B cell (primary cell): ENCODE data around the gene LSM4. TPM values are rescaled to one million over a fixed set of nuclear protein-coding genes. Genes with fewer than 3 reads are reported as not detected.

ENCODE experiments used
- ATAC-seq: fragments of 200-7000 bp; cut with Tn5 transposase; one replicate; pipeline ENCODE4 v1.10.0; 2021; ENCODE audit warnings: low read depth, mild to moderate bottlenecking, moderate number of reproducible peaks, moderate library complexity
- CTCF ChIA-PET: fragments of 350-600 bp; sonication (Branson Sonifier 250); formaldehyde crosslinking; loops from one replicate; lab custom pipeline; 2021; ENCODE audit warnings: antibody characterized with exemption, inconsistent platforms; lab: Charles Lee
- POLR2A ChIA-PET: fragments of 350-600 bp; sonication (Branson Sonifier 250); formaldehyde crosslinking; loops from one replicate; lab custom pipeline; 2021; ENCODE audit warnings: antibody characterized with exemption; lab: Charles Lee
- DNase-seq: peaks from one replicate; pipeline ENCODE4 v3.0.0; 2013
- H2AFZ ChIP-seq: 2 replicates; pipeline ENCODE4 v1.6.1; 2012; ENCODE audit warnings: mild to moderate bottlenecking, low read depth, low read length; ENCODE audit not compliant: insufficient read depth, poor library complexity, severe bottlenecking
- H3K27ac ChIP-seq, 2 donors: 1 replicate in 1 of 2; 2 replicates in 1 of 2; pipeline ENCODE4 v1.5.1; 2012 to 2013; ENCODE audit warnings: low read length in 2 of 2, mild to moderate bottlenecking in 2 of 2, moderate library complexity in 1 of 2
- H3K27me3 ChIP-seq, 4 experiments: fragments of 200-600 bp in 1 of 4; sonication (generic) in 1 of 4; replicated peaks in 1 of 4; 1 replicate in 2 of 4; 2 replicates in 2 of 4; pipeline versions ENCODE4 v1.6.1 to v1.7.0; 2013 to 2016; ENCODE audit warnings: low read length in 3 of 4, mild to moderate bottlenecking in 2 of 4, mixed read lengths in 1 of 4, moderate library complexity in 1 of 4; ENCODE audit not compliant: insufficient read depth in 4 of 4, control insufficient read depth in 3 of 4; ENCODE audit errors: control extremely low read depth in 1 of 4
- H3K36me3 ChIP-seq, 2 experiments: replicated peaks in 1 of 2; 1 replicate in 1 of 2; 2 replicates in 1 of 2; pipeline versions ENCODE4 v1.6.1 to v1.7.1; 2013; ENCODE audit warnings: low read length in 1 of 2; ENCODE audit not compliant: insufficient read depth in 2 of 2, control insufficient read depth in 1 of 2; ENCODE audit errors: control extremely low read depth in 1 of 2, extremely low read depth in 1 of 2
- H3K4me1 ChIP-seq, 2 donors: fragments of 200-600 bp in 1 of 2; sonication (generic) in 1 of 2; 1 replicate in 1 of 2; 2 replicates in 1 of 2; pipeline versions ENCODE4 v1.5.1 to v1.6.1; 2013 to 2017; ENCODE audit warnings: low read length in 2 of 2; ENCODE audit not compliant: control insufficient read depth in 2 of 2, insufficient read depth in 2 of 2
- H3K4me2 ChIP-seq: replicated peaks from 2 replicates; pipeline ENCODE3; 2012; ENCODE audit warnings: mild to moderate bottlenecking, low read depth, low read length; ENCODE audit not compliant: poor library complexity, severe bottlenecking
- H3K4me3 ChIP-seq, 5 experiments: fragments of 200-600 bp in 1 of 5; sonication (generic) in 1 of 5; 1 replicate in 3 of 5; 2 replicates in 2 of 5; pipeline versions ENCODE4 v1.5.1 to v1.7.0; 2011 to 2016; ENCODE audit warnings: low read length in 4 of 5, mild to moderate bottlenecking in 4 of 5, low read depth in 2 of 5, control low read depth in 1 of 5, moderate library complexity in 1 of 5; ENCODE audit not compliant: insufficient read depth in 1 of 5; ENCODE audit errors: control extremely low read depth in 1 of 5, extremely low read depth in 1 of 5
- H3K79me2 ChIP-seq: fragments of 200-600 bp; sonication (generic); one replicate; pipeline ENCODE4 v1.6.0; 2016; ENCODE audit warnings: low read length; ENCODE audit not compliant: control insufficient read depth, insufficient read depth
- H3K9ac ChIP-seq: fragments of 200-600 bp; sonication (generic); 2 replicates; pipeline ENCODE4 v1.6.1; 2017; ENCODE audit warnings: mild to moderate bottlenecking, low read length, moderate library complexity
- H3K9me3 ChIP-seq, 3 donors: one replicate each; pipeline versions ENCODE4 v1.6.1 to v1.7.1; 2013; ENCODE audit warnings: low read length in 2 of 3; ENCODE audit not compliant: control insufficient read depth in 2 of 3, insufficient read depth in 1 of 3; ENCODE audit errors: control extremely low read depth in 1 of 3
- H4K20me1 ChIP-seq: 2 replicates; pipeline ENCODE4 v1.6.0; 2012; ENCODE audit warnings: mild to moderate bottlenecking, low read length; ENCODE audit not compliant: insufficient read depth, control insufficient read depth, poor library complexity, severe bottlenecking
- H3K27ac Mint-ChIP-seq: one replicate; pipeline ENCODE4 v1.8.0; 2021; ENCODE audit warnings: mixed read lengths
- H3K27me3 Mint-ChIP-seq: one replicate; pipeline ENCODE4 v1.8.0; 2021; ENCODE audit warnings: mixed read lengths
- H3K4me1 Mint-ChIP-seq: one replicate; pipeline ENCODE4 v1.8.0; 2021; ENCODE audit warnings: mixed read lengths
- H3K4me3 Mint-ChIP-seq: one replicate; pipeline ENCODE4 v1.8.0; 2021; ENCODE audit warnings: mixed read lengths
- H3K9me3 Mint-ChIP-seq: one replicate; pipeline ENCODE4 v1.8.0; 2022; ENCODE audit warnings: mixed read lengths; ENCODE audit not compliant: insufficient read depth
- CTCF ChIP-seq: fragments of 200-600 bp; IDR thresholded peaks from one replicate; pipeline ENCODE4 v1.8.0; 2022; ENCODE audit warnings: antibody characterized with exemption, mild to moderate bottlenecking
- EZH2 ChIP-seq: IDR thresholded peaks from 2 replicates; pipeline ENCODE4 v1.6.1; 2012; ENCODE audit warnings: borderline replicate concordance, low read depth, mild to moderate bottlenecking, moderate library complexity, low read length; ENCODE audit not compliant: insufficient read depth, poor library complexity, severe bottlenecking
- WGBS: methylation state at CpG from one replicate; pipeline ENCODE4 v1.1.5; 2013; ENCODE audit warnings: missing lambda C conversion rate; ENCODE audit not compliant: insufficient coverage; 5-methylcytosine and 5-hydroxymethylcytosine counted together
- intact Hi-C: fragments of 100-400 bp; cut with micrococcal nuclease; formaldehyde crosslinking; loops from one replicate; pipeline ENCODE4 v1.10.0; 2022
- polyA plus RNA-seq: library from polyadenylated mRNA; depleted of rRNA; stranded (reverse); fragments of >200 nt; gene quantifications from 2 replicates; pipeline ENCODE4 v1.2.3, GENCODE V29; 2012
- total RNA-seq, 2 donors: library from RNA; stranded (reverse); fragments of 120-200 nt in 1 of 2; gene quantifications; 1 replicate in 1 of 2; 2 replicates in 1 of 2; pipeline versions ENCODE4 v1.2.3 to v1.2.4, GENCODE V29; 2013 to 2022

The LSM4 gene
- total and polyA plus RNA-seq, 2 donors (not counting 1 experiment from before 2014, with no cell fraction given): 66.3 to 86.1 TPM

DNA sequence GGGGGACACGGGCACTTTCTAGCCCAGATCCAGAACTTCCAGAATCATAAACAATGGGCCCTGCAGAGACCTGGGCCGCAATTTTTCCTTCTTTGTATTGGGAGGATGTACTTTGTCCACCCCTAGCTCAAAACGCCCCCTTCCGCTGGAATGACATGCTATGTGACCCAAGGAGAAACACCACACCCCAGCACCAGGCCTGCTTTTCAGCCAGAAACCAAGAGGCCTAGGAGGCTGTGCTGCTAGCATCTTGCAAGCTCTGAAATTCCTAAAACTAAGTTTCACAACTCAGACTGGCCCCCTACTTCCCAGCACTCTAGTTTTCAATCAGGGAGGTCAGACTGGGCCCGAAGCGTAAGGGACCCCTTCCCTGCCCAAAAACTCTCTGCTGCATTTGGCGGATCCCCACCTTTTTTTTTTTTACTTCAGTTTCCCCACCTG is 538 bp downstream of the LSM4 start:
- peak overlapping the region; percentile 80 for H2AFZ ChIP-seq
- WGBS: 4% methylated on average over 3 of the region's 7 CpGs

More for the DNA sequence above, 538 bp downstream of the LSM4 start:
- peaks cover 32 to 50% of the 10 kb centered on the region in 2 donors for H3K4me1 ChIP-seq
- ChIA-PET POLR2A (interaction anchor here (0.7 to 3.9 kb wide), 10 partner anchors 15 to 141 kb away, joined by 3 to 128 read pairs (median 9); partner anchors contain the start of genes JUND and RAB3A), CTCF (interaction anchor here (0.6 to 9.8 kb wide), 22 partner anchors 9 to 148 kb away, joined by 3 to 242 read pairs (median 4); partner anchors contain the start of genes JUND and SSBP4)
- ATAC-seq (no peak), DNase-seq (peak; percentile 53)
- peak overlapping the region; percentile 84 to 87 for H3K27ac ChIP-seq
- H3K4me2 ChIP-seq: peak overlapping the region; percentile 85
- no peaks in the 10 kb centered on the region for H3K36me3 ChIP-seq
- Mint-ChIP-seq H3K27me3 (no peaks in the 10 kb centered on the region), H3K4me1 (peaks cover 52% of the 10 kb centered on the region), H3K4me3 (peak overlapping the region; percentile 87), H3K9me3 (no peaks in the 10 kb centered on the region), H3K27ac (peak overlapping the region; percentile 94)
- intact Hi-C loops: loop anchor here (2.0 kb wide), 1 partner anchor 18 kb away; the partner anchor contains the start of gene PGPEP1
- no peaks in the 10 kb centered on the region for H3K27me3 ChIP-seq
- H3K9ac ChIP-seq: peak overlapping the region; percentile 87
- no peak for TF ChIP-seq EZH2
- no peak for TF ChIP-seq CTCF
- H3K9me3 ChIP-seq: peaks cover 0 to 6% (median 0%) of the 10 kb centered on the region in 3 donors
- H3K79me2 ChIP-seq: peaks cover 51% of the 10 kb centered on the region
- H4K20me1 ChIP-seq: peaks cover 7% of the 10 kb centered on the region
- H3K4me3 ChIP-seq: peak overlapping the region; percentile 81 to 97 (median 91)
